ENCODE results near the gene CNNM2.

CNNM2 gene

GRCh38 chr10:103103989-103104388 is 185.9 kb downstream of the CNNM2 start:
- Histone ChIP-seq H3K9me3 (ENCODE audit: control insufficient read depth, insufficient read depth, low read length) (no peaks in the 10 kb centered on the region), H3K4me3 (ENCODE audit: low read length) (no peak overlapping the region), H3K27me3 (ENCODE audit: control insufficient read depth, low read length) (no peaks in the 10 kb centered on the region), H3K36me3 (ENCODE audit: control insufficient read depth, low read length) (peaks cover 59% of the 10 kb centered on the region), H3F3A (ENCODE audit: control insufficient read depth, insufficient read depth) (no peaks in the 10 kb centered on the region), H3K79me2 (ENCODE audit: control insufficient read depth, low read length) (no peaks in the 10 kb centered on the region; the same call in 1 of the 2 replicates), H3K27ac (ENCODE audit: low read depth, low read length) (no peak overlapping the region), H3K9me2 (replicated peaks; ENCODE audit: control insufficient read depth, low read length) (no peaks in the 10 kb centered on the region), H3K4me2 (ENCODE audit: low read length) (no peak overlapping the region), H3K4me1 (ENCODE audit: control insufficient read depth, low read length) (peaks cover 12% of the 10 kb centered on the region), H4K20me1 (ENCODE audit: control insufficient read depth, insufficient read depth, low read depth, low read length) (no peaks in the 10 kb centered on the region)
- TF ChIP-seq EZH2phosphoT487 (IDR thresholded peaks at IDR 0.05; ENCODE audit: borderline replicate concordance, low read length), result no peak
- TF ChIP-seq, protein P1, sequence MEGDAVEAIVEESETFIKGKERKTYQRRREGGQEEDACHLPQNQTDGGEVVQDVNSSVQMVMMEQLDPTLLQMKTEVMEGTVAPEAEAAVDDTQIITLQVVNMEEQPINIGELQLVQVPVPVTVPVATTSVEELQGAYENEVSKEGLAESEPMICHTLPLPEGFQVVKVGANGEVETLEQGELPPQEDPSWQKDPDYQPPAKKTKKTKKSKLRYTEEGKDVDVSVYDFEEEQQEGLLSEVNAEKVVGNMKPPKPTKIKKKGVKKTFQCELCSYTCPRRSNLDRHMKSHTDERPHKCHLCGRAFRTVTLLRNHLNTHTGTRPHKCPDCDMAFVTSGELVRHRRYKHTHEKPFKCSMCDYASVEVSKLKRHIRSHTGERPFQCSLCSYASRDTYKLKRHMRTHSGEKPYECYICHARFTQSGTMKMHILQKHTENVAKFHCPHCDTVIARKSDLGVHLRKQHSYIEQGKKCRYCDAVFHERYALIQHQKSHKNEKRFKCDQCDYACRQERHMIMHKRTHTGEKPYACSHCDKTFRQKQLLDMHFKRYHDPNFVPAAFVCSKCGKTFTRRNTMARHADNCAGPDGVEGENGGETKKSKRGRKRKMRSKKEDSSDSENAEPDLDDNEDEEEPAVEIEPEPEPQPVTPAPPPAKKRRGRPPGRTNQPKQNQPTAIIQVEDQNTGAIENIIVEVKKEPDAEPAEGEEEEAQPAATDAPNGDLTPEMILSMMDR (IDR thresholded peaks at IDR 0.05; ENCODE audit: low read depth, low read length, poor library complexity, severe bottlenecking), result no peak

DNA sequence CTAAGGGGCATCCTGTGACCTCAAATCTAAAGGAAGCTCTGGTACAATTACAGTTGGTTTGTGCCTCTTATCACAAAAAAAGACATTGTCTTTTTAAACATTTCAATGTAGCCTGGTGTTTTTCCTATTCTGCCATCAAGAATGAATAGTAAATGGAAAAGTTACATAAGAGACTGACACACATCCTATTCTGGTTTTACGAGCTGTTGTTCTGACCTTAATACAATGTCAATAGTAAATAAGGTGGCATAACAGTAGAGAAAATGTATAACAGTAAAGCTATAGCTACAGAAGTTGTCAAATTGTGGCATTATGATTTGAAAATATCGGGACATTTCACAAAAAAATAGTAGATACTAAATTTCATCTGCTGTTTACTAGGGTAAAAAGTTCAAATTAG is 186.6 kb downstream of the CNNM2 start:
- no peak overlapping the region for H3K4me2 ChIP-seq (ENCODE audit: low read length)
- H3F3A ChIP-seq (ENCODE audit: control insufficient read depth, insufficient read depth), result no peaks in the 10 kb centered on the region
- no peak overlapping the region for H3K27ac ChIP-seq (ENCODE audit: low read depth, low read length)
- TF ChIP-seq, protein P1 (IDR thresholded peaks at IDR 0.05; ENCODE audit: low read depth, low read length, poor library complexity, severe bottlenecking), result no peak
- no peak for TF ChIP-seq EZH2phosphoT487 (IDR thresholded peaks at IDR 0.05; ENCODE audit: borderline replicate concordance, low read length)
- peaks cover 3% of the 10 kb centered on the region for H3K79me2 ChIP-seq (ENCODE audit: control insufficient read depth, low read length)
- H3K4me1 ChIP-seq (ENCODE audit: control insufficient read depth, low read length), result peaks cover 16% of the 10 kb centered on the region
- no peaks in the 10 kb centered on the region for H3K9me3 ChIP-seq (ENCODE audit: control insufficient read depth, insufficient read depth, low read length)
- H3K27me3 ChIP-seq (ENCODE audit: control insufficient read depth, low read length), result no peaks in the 10 kb centered on the region
- peaks cover 54% of the 10 kb centered on the region for H3K36me3 ChIP-seq (ENCODE audit: control insufficient read depth, low read length)
- no peaks in the 10 kb centered on the region for H3K9me2 ChIP-seq (replicated peaks; ENCODE audit: control insufficient read depth, low read length)
- no peaks in the 10 kb centered on the region for H4K20me1 ChIP-seq (ENCODE audit: control insufficient read depth, insufficient read depth, low read depth, low read length)
- no peak overlapping the region for H3K4me3 ChIP-seq (ENCODE audit: low read length)

DNA sequence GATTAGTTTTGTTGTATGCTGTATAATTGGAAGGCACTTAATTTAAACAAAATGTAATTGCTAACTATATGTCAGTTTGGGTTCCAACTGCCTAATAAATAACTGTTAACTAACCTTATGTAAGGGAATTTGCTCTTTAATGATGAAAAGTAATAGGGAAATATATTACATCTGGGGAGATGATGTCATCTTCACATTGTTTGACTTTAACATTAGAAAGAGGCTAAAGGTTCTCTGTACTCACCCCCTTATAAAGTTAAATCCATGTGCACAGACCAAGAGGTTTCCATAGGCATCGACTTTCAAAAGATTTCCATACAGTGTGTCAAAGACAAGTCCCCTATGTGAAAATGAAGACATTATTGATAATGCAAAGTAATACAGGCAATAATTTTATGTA is 187.4 kb downstream of the CNNM2 start:
- Histone ChIP-seq H3K27me3 (ENCODE audit: control insufficient read depth, low read length) (no peaks in the 10 kb centered on the region), H3K4me2 (ENCODE audit: low read length) (no peak overlapping the region), H3K4me1 (ENCODE audit: control insufficient read depth, low read length) (peaks cover 16% of the 10 kb centered on the region), H3K36me3 (ENCODE audit: control insufficient read depth, low read length) (peaks cover 47% of the 10 kb centered on the region), H3K9me2 (replicated peaks; ENCODE audit: control insufficient read depth, low read length) (no peaks in the 10 kb centered on the region), H3F3A (ENCODE audit: control insufficient read depth, insufficient read depth) (no peaks in the 10 kb centered on the region), H4K20me1 (ENCODE audit: control insufficient read depth, insufficient read depth, low read depth, low read length) (no peaks in the 10 kb centered on the region), H3K27ac (ENCODE audit: low read depth, low read length) (no peak overlapping the region), H3K9me3 (ENCODE audit: control insufficient read depth, insufficient read depth, low read length) (no peaks in the 10 kb centered on the region), H3K4me3 (ENCODE audit: low read length) (no peak overlapping the region), H3K79me2 (ENCODE audit: control insufficient read depth, low read length) (peaks cover 10% of the 10 kb centered on the region)
- no peak for TF ChIP-seq EZH2phosphoT487 (IDR thresholded peaks at IDR 0.05; ENCODE audit: borderline replicate concordance, low read length)
- TF ChIP-seq, protein P1 (IDR thresholded peaks at IDR 0.05; ENCODE audit: low read depth, low read length, poor library complexity, severe bottlenecking), result no peak
